Stomach smooth muscle (tissue), 2 donors: Measurements from ENCODE around the gene PNMT.

Experiments used
- H3K27ac ChIP-seq: one replicate; pipeline ENCODE4 v1.7.0; 2013; ENCODE audit warnings: mild to moderate bottlenecking, low read length, inconsistent platforms
- H3K27me3 ChIP-seq, 2 donors: one replicate each; pipeline ENCODE4 v1.7.0; 2013; ENCODE audit warnings: low read length in 2 of 2; ENCODE audit not compliant: insufficient read depth in 2 of 2, control insufficient read depth in 1 of 2
- H3K36me3 ChIP-seq, 2 donors: one replicate each; pipeline ENCODE4 v1.7.0; 2013; ENCODE audit warnings: low read length in 2 of 2; ENCODE audit not compliant: control insufficient read depth in 2 of 2, insufficient read depth in 2 of 2
- H3K4me1 ChIP-seq: one replicate; pipeline ENCODE4 v1.7.0; 2013; ENCODE audit warnings: low read length; ENCODE audit not compliant: control insufficient read depth, insufficient read depth
- H3K4me3 ChIP-seq, 2 donors: one replicate each; pipeline ENCODE4 v1.7.0; 2013; ENCODE audit warnings: low read length in 2 of 2
- H3K9ac ChIP-seq, 2 donors: one replicate each; pipeline ENCODE4 v1.7.0; 2013; ENCODE audit warnings: low read length in 2 of 2, mild to moderate bottlenecking in 1 of 2
- H3K9me3 ChIP-seq, 2 donors: one replicate each; pipeline ENCODE4 v1.7.0; 2013; ENCODE audit warnings: low read length in 2 of 2; ENCODE audit not compliant: control insufficient read depth in 2 of 2
- donor health status: healthy.
- donor health status: Pancreatic carcinoma.

The PNMT gene

GRCh38 chr17:39664581-39665561, 3.4 kb upstream of the PNMT start, which contains the start of gene TCAP:
TSS of gene TCAP (plus strand) at chr17:39665349. CDS start at chr17:39665360, 11 bp downstream.
- Histone ChIP-seq H3K27me3 (peaks cover 27 to 40% of the 10 kb centered on the region in 2 donors), H3K9ac (no peak within 1 kb of the TSS), H3K4me1 (peaks cover 29% of the 10 kb centered on the region), H3K9me3 (no peaks in the 10 kb centered on the region), H3K27ac (no peak within 1 kb of the TSS), H3K36me3 (peaks cover 7 to 13% of the 10 kb centered on the region in 2 donors), H3K4me3 (no peak within 1 kb of the TSS)

GRCh38 chr17:39665642-39666224, 2.5 kb upstream of the PNMT start:
- Histone ChIP-seq H3K4me3 (no peak overlapping the region), H3K4me1 (peaks cover 26% of the 10 kb centered on the region), H3K27ac (no peak overlapping the region), H3K27me3 (peaks cover 36 to 49% of the 10 kb centered on the region in 2 donors), H3K9ac (no peak overlapping the region), H3K36me3 (peaks cover 0 to 8% of the 10 kb centered on the region in 2 donors), H3K9me3 (no peaks in the 10 kb centered on the region)

- no peak overlapping the region for H3K9ac ChIP-seq
- H3K4me3 ChIP-seq, result no peak overlapping the region
- no peaks in the 10 kb centered on the region for H3K9me3 ChIP-seq
- H3K27me3 ChIP-seq, result peaks cover 41 to 50% of the 10 kb centered on the region in 2 donors
- H3K27ac ChIP-seq, result no peak overlapping the region
- H3K36me3 ChIP-seq, result peaks cover 0 to 5% of the 10 kb centered on the region in 2 donors
- peaks cover 26% of the 10 kb centered on the region for H3K4me1 ChIP-seq
Observed at GRCh38 chr17:39666231-39666600, 2.0 kb upstream of the PNMT start.

GRCh38 chr17:39666601-39667261, 1.5 kb upstream of the PNMT start:
- Histone ChIP-seq H3K27ac (no peak overlapping the region), H3K4me1 (peaks cover 29% of the 10 kb centered on the region), H3K9ac (no peak overlapping the region), H3K36me3 (peaks cover 0 to 3% of the 10 kb centered on the region in 2 donors), H3K4me3 (no peak overlapping the region), H3K27me3 (peaks cover 46 to 54% of the 10 kb centered on the region in 2 donors), H3K9me3 (no peaks in the 10 kb centered on the region)

GRCh38 chr17:39667262-39667944, 850 bp upstream of the PNMT start:
- H3K9ac ChIP-seq, result no peak overlapping the region
- H3K27me3 ChIP-seq, result peaks cover 50 to 60% of the 10 kb centered on the region in 2 donors
- H3K27ac ChIP-seq, result no peak overlapping the region
- no peaks in the 10 kb centered on the region for H3K9me3 ChIP-seq
- H3K4me1 ChIP-seq, result peaks cover 30% of the 10 kb centered on the region
- H3K4me3 ChIP-seq, result no peak overlapping the region
- H3K36me3 ChIP-seq, result no peaks in the 10 kb centered on the region

- H3K27ac ChIP-seq, result no peak overlapping the region
- H3K4me3 ChIP-seq, result no peak overlapping the region
- no peaks in the 10 kb centered on the region for H3K9me3 ChIP-seq
- H3K36me3 ChIP-seq, result no peaks in the 10 kb centered on the region
- no peak overlapping the region for H3K9ac ChIP-seq
- peaks cover 26% of the 10 kb centered on the region for H3K4me1 ChIP-seq
- H3K27me3 ChIP-seq, result peaks cover 50 to 60% of the 10 kb centered on the region in 2 donors
Observed at GRCh38 chr17:39669897-39670735, 1.9 kb downstream of the PNMT start.

- no peaks in the 10 kb centered on the region for H3K9me3 ChIP-seq
- no peak overlapping the region for H3K27ac ChIP-seq
- no peak overlapping the region for H3K4me3 ChIP-seq
- peaks cover 24% of the 10 kb centered on the region for H3K4me1 ChIP-seq
- no peaks in the 10 kb centered on the region for H3K36me3 ChIP-seq
- H3K9ac ChIP-seq, result no peak overlapping the region
- H3K27me3 ChIP-seq, result peaks cover 48 to 57% of the 10 kb centered on the region in 2 donors
Observed at GRCh38 chr17:39670746-39671145, 2.5 kb downstream of the PNMT start.

GRCh38 chr17:39671651-39672521, 3.6 kb downstream of the PNMT start:
- Histone ChIP-seq H3K36me3 (no peaks in the 10 kb centered on the region), H3K9me3 (no peaks in the 10 kb centered on the region), H3K4me3 (no peak overlapping the region), H3K9ac (no peak overlapping the region), H3K27me3 (peaks cover 38 to 47% of the 10 kb centered on the region in 2 donors), H3K27ac (no peak overlapping the region), H3K4me1 (peaks cover 15% of the 10 kb centered on the region)
